ENCODE results near the gene ESRRG.

- TF ChIP-seq CTCF (IDR thresholded peaks at IDR 0.05; ENCODE audit: insufficient read depth, low read length, poor library complexity, severe bottlenecking) (no peak), EZH2phosphoT487 (conservative IDR thresholded peaks at IDR 0.05; ENCODE audit: low read length) (no peak)
These were observed 181.0 kb downstream of the ESRRG start for GRCh38 chr1:216542263-216542662.
